Stimulated activated CD4-positive, alpha-beta T cell treated with anti-CD3 and anti-CD28 coated beads, TNF-alpha, amount 100 ng/mL, for 1 hour (primary cell): Measurements from ENCODE around the gene EHF.

ENCODE experiments used
- DNase-seq, 3 donors: peaks; one replicate each; pipeline ENCODE4 v3.0.0-alpha.2; 2020; ENCODE audit warnings: low read depth in 3 of 3, low spot score in 1 of 3

The EHF gene

DNA sequence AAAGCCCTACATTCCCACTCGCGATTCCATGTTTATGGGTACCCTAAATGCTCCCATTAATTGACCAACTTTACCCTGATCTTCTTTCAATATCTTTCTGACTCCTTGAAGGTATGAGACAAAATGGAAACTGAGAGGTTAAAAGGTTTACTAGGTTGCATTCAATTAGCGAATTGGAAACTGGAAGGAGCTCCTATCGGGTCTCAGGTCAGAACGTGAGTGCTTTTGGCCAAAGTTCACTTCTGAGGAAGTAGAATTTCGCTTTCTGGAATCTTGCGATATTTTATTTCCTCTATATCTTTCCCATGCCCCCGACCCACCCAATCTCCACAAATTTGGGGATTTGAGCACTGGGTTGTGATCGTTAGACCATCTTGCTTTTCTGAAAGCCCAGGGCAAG, 2.6 kb downstream of the EHF start:
- no peak for DNase-seq

DNA sequence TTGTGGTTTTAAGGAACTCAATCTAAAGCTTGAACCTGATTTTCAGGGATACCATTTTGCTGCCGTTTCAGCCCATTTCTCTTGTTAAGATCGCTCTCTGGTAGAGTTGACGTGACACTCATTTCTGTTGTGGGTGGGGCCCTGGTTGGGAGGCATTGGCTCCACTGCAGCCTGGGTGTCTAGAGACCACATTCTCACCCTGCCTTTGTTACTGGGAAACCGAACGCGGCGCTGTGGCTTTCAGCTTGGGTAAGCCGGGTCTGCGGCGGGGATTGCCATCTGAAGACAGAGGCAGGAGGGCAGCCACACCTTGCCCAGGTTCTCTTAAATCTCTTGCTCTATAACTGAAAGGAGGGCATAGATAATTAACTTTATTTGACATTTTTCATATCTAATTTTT, 3.2 kb downstream of the EHF start:
- no peak for DNase-seq

DNA sequence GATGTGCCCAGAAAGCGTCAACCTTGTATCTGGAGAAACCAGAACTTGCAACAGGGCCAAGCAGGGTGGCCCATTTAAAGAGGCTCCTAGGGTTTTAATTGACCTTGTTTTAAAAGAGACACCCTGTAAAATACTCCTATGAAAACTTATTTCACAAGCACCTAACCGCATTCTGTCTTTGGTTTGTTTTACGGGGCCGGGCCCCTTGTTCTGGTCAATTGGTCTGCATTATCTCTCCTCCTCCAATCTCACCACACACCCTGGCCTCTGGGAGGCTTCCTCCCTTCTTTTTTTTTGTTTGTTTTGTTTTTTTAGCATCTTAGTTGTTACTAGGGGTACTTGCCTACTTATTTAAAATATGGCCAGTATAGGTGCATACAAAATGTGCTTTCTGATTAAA, 4.7 kb downstream of the EHF start:
- no peak for DNase-seq

DNA sequence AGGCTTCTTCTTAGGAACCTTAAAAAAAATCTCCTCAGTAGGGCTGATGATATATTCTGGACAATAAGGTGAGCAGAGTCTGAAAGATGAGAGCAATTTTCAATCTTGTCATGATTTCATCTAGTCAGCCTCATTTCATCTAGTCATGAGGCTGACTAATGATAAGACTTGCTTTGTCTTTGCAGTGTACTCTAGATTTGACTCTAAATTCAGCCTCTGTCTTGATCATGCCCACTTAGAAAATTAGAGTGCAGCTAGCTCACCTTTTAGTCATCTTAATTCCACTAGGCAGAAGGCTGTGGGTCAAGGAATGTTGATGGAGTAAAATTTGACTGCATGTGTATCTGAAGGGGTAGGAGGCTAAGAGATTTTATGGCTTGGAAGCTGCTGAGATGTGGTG, 5.5 kb downstream of the EHF start:
- DNase-seq, result no peak

DNA sequence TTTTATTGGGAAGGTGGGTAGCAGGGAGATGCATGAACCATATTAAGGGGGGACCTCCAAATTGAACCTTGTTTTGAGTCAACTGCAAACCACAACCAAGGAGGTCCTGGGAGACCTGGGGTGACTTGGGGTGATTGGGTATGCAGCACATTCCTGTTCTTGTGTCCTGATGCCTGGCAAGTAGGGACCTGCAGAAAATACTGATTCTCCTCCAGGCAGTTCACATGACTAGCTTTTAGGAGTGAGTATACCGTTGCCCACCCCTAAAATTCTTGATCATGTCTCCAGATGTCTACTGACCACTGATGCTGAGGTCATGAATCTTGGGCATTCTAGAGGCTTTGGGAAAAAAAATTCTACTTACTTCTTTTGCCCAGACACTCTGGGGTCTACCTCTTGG, 6.3 kb downstream of the EHF start:
- DNase-seq, result no peak

DNA sequence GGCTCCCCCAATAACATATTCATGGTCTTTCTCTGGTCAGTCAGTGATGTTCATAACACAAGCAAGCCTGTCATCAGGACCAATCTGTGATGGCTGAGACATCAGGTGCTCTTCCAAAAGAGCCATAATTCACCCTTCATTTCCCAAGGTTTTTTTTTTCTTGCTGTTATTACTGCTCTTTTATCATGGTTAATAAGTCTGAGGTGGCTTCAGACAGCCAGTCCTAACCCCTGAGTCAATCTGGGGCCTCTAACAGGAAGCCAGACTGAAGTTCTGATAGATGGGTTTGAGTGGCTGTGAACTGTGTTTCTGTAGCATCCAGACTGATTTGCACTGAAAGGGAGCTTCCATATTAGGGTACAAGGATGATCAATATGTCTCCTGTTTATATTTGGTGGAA, 8.8 kb downstream of the EHF start:
- no peak for DNase-seq

DNA sequence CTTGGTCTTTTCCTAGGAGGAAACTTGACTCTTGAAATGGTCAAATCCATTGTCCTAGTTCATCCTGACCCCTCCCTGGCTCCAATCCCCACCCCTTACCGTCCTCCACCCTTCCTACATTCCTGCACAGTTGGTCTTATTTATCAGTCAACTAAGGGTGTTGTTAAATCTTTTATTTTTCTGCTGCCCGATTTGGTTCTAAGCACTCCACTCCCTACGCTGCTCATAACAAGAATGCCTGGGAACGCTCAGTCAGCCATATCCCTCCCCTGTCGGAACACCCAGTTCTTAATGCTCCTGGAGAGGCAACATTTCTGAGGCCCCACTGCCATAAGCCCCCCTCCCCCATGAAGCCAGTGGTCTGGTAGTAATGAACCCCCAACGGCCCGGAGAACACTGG, 9.7 kb downstream of the EHF start:
- no peak for DNase-seq

DNA sequence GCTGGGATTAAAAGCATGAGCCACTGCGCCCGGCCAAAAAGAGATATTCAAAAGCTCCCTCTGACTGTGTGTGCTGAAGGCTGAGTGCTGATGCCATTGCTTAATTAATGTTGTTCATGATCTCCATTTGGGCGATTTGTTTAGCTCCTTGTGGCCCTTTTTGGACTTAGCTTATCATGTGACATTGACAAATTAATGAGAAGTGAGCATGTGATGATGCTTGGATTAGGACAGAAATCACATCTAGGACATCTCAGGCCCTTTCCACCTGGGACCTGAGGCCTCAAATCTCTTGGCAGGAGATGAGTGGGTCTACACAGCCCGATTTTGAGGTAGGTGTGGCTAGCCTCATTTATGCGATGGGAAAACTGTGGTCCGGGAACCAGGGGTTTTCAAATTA, 10.4 kb downstream of the EHF start:
- DNase-seq, result no peak

DNA sequence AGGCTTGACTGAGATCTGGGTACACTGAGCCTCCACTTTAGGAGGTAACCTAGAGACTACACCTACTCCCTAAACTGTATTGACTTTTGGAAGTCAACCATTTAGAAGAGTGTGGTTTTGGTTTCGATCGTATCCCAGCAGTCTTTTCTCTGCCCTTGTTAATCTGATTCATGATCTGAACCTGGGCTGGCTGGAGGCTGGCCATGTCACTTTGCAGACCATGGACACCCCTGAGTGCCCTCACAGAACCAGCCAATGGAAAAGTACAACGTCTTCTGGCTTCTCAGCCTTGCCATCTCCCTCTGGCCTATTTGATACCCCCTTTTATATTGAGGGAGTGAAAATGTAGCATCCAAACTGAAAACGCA, 10.8 kb downstream of the EHF start:
- DNase-seq, result no peak

DNA sequence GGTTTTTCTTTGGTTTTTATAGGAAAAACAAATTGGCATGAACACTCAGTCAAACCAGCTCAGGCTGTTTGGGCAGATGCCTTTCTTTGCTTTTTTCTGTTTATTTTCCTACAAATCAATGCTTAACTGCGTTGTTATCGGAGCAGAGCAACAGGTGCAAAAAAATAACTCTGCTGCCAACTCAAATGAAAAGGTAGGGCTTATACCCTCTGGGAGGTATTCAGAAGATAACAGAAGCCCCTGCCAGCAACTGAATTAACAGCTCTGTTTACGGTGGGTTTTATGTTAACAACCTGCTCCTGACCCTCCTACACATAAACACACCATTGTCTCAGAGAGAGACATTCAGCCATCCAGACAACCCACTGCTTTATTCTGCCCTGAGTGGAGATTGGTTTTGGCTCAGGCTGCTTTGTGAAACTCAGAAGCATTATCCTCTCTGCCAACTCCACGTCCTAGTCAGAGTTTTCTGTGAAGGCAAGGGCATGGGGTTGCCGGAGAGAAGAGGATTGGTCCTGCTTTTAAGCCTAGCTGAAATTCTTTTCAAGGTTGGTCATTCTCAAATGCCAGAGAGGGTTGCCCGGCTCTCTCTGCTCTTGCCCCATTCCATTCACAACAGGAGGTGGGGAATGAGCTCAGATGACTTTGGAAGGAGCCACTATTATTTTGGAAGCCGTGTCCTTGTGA, 11.4 kb downstream of the EHF start:
- no peak for DNase-seq

DNA sequence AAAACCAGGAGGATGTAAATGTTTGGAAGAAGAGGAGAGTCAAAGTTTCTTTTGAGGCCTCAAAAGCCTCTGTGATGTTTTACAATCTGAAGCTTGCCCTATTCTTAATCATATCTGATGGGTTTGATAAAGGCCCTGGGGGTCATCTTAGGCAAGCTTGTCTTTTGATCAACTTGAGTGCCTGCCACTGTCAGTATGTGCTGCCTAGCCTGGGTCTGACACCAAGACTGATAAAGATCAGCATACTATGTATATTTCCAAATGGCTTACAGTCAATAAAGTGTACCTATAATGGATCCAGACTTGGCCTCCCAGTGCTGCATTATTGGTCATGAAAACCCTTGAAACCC, 12.7 kb downstream of the EHF start:
- no peak for DNase-seq

DNA sequence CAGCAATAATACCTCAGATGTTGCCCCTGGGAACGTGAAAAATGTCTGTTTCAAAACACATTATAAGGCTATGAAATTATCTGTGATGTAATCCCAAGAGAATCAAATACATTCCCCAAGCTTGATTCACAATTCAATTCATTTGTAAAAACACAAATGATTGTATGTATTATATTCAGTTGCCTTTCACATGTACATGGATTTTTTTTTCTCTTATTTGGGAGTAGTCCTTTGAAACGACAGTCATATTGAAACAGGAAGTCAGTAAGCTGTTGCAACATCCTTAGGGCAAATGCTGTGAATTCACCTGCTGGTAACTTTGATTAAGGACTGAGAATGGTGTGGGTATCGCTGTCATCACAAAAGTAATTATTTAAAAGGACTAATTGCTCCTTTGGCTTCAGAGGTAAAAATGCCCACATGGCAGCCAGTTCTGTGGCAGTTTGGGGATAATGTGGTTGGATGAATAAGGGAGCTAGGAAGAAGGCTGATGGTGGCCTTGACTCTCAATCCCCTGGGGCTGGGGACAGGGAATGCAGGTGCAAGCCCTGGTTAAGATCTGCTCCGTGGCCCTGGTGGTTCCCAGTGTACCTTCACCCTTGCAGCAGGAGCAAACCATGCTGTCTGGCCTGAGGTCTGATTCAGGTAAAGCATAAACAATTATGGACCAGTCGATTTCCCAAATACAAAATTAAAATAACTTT, 13.2 kb downstream of the EHF start:
- no peak for DNase-seq

DNA sequence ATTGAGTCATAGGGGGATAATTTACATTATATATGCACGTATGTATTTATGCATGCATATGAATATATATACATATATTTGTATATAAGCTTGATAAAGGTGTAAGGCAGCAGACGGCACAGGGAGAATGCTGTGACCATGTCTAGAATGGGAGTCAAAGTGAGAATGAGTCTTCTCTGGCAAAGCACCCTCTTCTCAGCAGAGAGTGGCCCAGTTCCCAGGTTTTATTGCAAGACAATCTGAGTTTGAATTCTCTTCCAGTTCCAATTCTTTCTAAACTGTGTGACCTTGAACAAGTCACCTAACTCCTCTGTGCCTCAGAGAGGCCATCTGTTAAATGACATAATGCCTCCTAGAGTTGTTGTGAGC, 13.8 kb downstream of the EHF start:
- DNase-seq, result no peak

DNA sequence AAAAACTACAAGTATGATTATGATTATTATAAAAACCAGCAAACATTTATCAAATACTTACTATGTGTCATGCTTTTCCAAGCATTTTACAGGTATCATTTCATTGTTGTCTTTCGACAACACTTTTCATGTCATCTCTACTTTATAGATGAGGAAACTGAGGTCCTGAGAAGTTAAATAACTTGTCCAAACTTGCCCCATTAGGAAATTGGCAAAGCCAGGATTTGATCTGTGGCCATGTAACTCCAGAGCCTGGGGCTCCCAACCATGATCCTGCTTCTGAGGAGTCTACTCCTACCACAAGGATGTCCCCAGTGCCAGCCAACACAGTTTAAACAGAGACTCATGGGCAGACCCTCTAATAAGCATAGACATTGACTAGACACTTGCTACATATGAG, 15.2 kb downstream of the EHF start:
- no peak for DNase-seq

DNA sequence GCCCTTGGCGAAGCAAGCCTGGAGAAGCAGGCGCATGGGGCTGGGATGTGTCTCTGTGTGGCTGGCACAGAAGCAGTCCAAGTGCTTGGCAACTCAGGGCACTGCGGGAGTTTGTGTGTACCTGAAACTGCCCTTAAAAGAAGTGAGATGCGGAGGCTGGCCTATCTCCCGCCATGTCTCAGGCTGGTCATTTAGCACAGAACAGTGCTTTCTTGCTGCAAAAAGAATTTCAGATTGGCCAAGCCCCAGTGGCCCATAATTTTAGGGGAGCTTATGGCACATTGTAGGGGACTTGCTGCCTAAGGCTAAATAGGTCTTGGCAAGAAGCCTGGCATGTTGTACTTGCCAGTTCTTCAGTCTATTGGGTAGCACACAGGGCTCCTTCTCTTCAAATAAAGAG, 16.4 kb downstream of the EHF start:
- DNase-seq, result no peak

DNA sequence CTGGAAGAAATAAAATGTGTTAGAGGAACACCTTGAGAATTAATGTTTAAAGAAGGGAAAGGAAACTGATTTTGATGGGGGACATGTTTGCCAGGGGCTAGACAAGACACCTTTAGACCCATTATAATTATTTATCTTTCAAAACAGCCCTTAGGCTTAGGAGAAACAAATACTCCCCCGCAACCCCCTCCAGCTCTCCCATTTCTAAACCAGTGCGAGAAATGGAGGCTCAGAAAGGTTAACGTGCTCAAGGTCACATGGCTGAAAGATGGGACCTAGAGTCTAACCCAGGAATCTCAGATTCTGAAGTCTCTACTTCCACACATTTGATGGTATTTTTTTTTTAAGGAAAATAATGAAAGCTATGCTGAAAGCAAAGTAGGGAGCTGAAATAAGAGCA, 18.0 kb downstream of the EHF start:
- no peak for DNase-seq

DNA sequence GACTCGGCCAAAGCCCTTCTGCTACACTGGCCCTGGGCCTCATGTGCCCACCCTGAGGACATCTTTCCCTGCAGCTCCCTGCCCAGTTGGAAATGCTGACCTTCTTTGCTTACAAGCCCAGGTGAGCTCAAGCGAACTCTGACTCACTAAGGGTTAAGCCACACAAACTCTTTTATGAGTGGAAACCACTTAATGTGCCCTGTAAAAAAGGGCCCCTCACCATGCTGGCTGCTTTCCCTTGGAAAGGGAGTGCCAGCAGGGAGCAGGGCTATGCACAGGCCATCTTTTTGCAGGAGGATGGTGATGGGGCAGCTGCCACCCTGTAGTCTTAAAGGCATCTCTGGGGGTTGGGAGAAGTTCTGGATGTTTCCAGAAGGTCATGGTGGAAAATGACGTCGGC, 18.7 kb downstream of the EHF start:
- DNase-seq, result no peak

DNA sequence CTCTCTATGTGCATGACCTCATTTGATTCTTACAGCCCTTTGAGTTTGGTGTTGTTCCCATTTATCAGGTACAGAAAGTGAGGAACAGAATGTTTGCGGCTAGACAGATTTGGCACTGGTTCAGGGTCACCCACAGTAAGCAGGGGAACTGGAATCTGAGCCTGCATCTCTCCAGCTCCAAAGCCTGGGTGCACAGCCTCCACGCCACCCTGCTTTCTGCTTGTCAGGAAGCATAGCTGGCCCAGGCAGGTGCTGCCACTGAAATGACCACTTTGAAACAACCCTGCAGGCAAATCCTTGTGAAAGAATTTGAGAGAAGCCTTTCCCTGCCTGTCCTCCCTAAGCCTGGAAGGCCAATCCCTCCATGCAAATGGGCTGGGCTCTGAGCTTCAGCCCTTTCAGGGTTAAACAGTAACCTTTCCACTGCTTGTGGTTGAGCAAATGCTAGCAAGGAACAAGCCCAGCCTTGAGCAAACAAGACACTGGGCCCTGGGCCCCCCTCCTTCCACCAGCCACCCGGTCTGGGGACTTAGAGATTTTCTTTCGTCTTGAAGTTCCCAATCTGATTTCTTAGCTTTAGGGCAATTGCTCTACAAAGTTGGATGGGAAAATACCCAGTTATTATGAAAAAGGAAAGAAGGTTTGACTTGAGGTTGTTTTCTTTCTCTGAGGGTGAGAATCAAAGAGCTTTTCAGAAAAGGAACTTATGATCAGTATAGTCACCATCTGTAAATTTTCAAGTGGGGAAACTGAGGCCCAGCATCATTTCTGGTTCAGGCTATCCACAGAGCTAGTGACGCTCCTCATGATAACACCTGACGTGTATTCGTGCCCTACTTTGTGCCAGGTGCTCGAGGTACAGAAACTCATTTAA, 19.4 kb downstream of the EHF start:
- no peak for DNase-seq

DNA sequence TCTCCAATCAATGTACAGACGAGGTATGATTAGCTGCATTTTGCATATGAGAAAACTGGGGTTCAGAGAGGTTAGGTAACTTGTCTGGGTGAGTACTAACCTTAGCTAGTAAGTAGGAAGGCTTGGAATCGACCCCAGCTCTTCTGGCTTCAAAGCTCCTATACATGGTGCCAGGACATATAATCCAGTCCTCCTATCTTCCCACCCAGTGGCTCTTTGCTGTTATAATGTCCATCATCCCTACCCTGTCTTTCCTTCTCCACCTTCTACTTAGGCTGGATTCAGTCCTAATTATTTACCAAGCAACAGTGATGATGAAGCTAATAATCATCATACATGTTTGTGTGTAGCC, 20.0 kb downstream of the EHF start:
- DNase-seq, result no peak

DNA sequence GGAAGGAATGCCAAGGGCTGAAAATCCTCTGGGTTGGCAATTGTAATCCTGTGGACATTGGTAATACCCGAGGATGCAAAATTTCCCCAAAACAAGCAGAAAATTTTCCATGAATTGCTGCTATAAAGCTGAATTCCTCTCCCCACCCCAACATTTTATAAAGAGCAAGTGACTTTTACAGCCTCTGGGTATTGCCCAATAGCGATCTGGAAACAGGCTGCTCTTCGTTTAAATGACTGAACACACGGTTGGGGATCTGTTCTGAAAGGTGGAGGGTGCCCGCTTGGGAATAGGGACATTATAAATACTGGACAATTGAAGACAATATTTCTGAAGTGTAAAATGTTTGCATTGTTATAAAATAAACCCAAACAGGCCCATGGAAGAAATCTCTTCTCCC, 20.6 kb downstream of the EHF start:
- no peak for DNase-seq

DNA sequence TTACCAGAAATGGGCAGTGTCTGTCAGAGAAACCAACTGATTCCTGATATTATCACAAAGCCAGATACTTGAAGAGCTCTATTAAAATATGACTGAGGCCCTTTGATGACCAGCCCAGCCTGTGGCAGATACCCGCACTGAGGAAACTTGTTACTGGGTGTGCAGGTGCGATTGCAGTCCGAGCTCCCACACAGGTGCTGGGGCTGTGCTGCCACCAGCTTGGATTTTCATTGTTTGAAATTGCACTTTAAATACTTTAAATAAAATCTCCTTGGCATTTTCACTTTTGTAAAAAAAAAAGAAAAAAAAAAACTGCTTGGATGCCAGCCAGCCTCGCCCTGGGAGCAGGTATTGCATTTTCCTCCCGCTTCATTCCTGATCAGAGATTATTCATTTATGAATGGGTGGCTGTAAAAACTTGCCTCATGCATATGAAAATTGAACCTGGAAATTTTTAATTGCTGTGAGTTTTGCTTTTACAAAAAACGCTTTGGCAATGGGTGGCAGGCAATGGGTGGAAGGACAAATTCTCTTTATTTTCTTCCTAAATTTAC, 21.2 kb downstream of the EHF start:
- DNase-seq, result no peak

DNA sequence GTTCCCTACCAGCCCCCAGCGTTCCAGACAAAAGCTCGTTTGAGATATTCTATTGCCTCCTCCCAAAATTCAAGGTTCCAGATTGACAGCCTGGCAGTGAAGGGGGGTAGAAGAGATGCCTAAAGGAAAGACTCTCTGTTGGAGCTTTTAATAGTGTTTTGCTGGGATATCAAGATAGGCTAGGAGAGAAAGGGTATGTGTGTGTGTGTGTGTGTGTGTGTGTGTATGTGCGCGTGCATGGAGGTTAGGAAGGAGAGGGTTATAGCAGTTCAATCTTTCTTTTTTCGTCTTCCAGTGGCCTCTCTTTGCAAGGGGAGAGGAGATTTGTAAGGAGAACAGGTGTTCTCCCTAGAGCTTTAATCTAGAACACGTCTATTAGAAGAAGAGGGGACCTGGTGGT, 22.0 kb downstream of the EHF start:
- no peak for DNase-seq
